8988T (cell line): Measurements from ENCODE around the gene IER2.

Source experiments
- DNase-seq: peaks from one replicate; pipeline ENCODE4 v3.0.0; 2011

Gene IER2

GRCh38 chr19:13119627-13120026, 30.6 kb upstream of the IER2 start:
- DNase-seq: no peak

GRCh38 chr19:13120031-13120430, 30.2 kb upstream of the IER2 start:
- no peak for DNase-seq

- DNase-seq: no peak
Observed at GRCh38 chr19:13120817-13121216, 29.4 kb upstream of the IER2 start.

GRCh38 chr19:13121551-13122274, 28.5 kb upstream of the IER2 start:
- no peak for DNase-seq

GRCh38 chr19:13122275-13122878, 27.8 kb upstream of the IER2 start:
- no peak for DNase-seq

- DNase-seq: no peak
Observed at GRCh38 chr19:13122980-13123957, 26.9 kb upstream of the IER2 start.

GRCh38 chr19:13127051-13127450, 23.2 kb upstream of the IER2 start:
- DNase-seq: no peak

- no peak for DNase-seq
Observed at GRCh38 chr19:13127811-13128575, 22.2 kb upstream of the IER2 start.

- no peak for DNase-seq
Observed at GRCh38 chr19:13128583-13128982, 21.6 kb upstream of the IER2 start.

GRCh38 chr19:13129384-13129783, 20.8 kb upstream of the IER2 start:
- no peak for DNase-seq

- DNase-seq: no peak
Observed at GRCh38 chr19:13130886-13131490, 19.2 kb upstream of the IER2 start.

GRCh38 chr19:13132471-13133180, 17.6 kb upstream of the IER2 start:
- DNase-seq: no peak

GRCh38 chr19:13133241-13133870, 16.9 kb upstream of the IER2 start:
- DNase-seq: no peak

GRCh38 chr19:13134626-13135025, 15.6 kb upstream of the IER2 start:
- no peak for DNase-seq

GRCh38 chr19:13135068-13136062, 14.8 kb upstream of the IER2 start:
- no peak for DNase-seq

GRCh38 chr19:13137290-13137794, 12.9 kb upstream of the IER2 start:
- no peak for DNase-seq

- no peak for DNase-seq
Observed at GRCh38 chr19:13138171-13138915, 11.9 kb upstream of the IER2 start.

- DNase-seq: no peak
Observed at GRCh38 chr19:13138916-13139198, 11.4 kb upstream of the IER2 start.

GRCh38 chr19:13139633-13140311, 10.4 kb upstream of the IER2 start:
- DNase-seq: no peak
